GM23248 (cell line): Measurements from ENCODE around the gene PTGES. TPM values are rescaled to one million over a fixed set of nuclear protein-coding genes. Genes with fewer than 3 reads are reported as not detected.

Experiments
- DNase-seq: peaks from one replicate; pipeline ENCODE4 v3.0.0-alpha.2; 2015
- H2AFZ ChIP-seq: fragments of 200-600 bp; sonication (generic); 2 replicates; pipeline ENCODE4 v1.6.1; 2016; ENCODE audit warnings: antibody characterized with exemption
- H3F3A ChIP-seq: fragments of 200-600 bp; sonication (generic); 2 replicates; pipeline ENCODE4 v1.6.1; 2016; ENCODE audit warnings: mild to moderate bottlenecking, antibody characterized with exemption, mixed run types; ENCODE audit not compliant: insufficient read depth
- H3K27ac ChIP-seq: fragments of 200-600 bp; sonication (generic); 2 replicates; pipeline ENCODE4 v1.5.1; 2016; ENCODE audit warnings: mild to moderate bottlenecking
- H3K27me3 ChIP-seq: fragments of 200-600 bp; sonication (generic); replicated peaks from 2 replicates; pipeline ENCODE4 v1.6.1; 2016; ENCODE audit warnings: mild to moderate bottlenecking; ENCODE audit not compliant: insufficient read depth
- H3K36me3 ChIP-seq: fragments of 200-600 bp; sonication (generic); 2 replicates; pipeline ENCODE4 v1.6.1; 2016; ENCODE audit warnings: low read depth, mild to moderate bottlenecking
- H3K4me1 ChIP-seq: fragments of 200-600 bp; sonication (generic); 2 replicates; pipeline ENCODE4 v1.6.1; 2016; ENCODE audit warnings: mild to moderate bottlenecking; ENCODE audit not compliant: insufficient read depth
- H3K4me2 ChIP-seq: fragments of 200-600 bp; sonication (generic); one replicate; pipeline ENCODE4 v1.6.1; 2016; ENCODE audit warnings: mild to moderate bottlenecking; ENCODE audit not compliant: unreplicated experiment
- H3K4me3 ChIP-seq: fragments of 200-600 bp; sonication (generic); 2 replicates; pipeline ENCODE4 v1.5.1; 2016; ENCODE audit warnings: mild to moderate bottlenecking
- H3K79me2 ChIP-seq: fragments of 200-600 bp; sonication (generic); 2 replicates; pipeline ENCODE4 v1.6.1; 2016; ENCODE audit warnings: mild to moderate bottlenecking; ENCODE audit not compliant: insufficient read depth
- H3K9ac ChIP-seq: fragments of 200-600 bp; sonication (generic); 2 replicates; pipeline ENCODE4 v1.6.1; 2016; ENCODE audit warnings: mild to moderate bottlenecking
- H3K9me2 ChIP-seq: fragments of 200-600 bp; sonication (generic); 2 replicates; pipeline ENCODE4 v1.6.1; 2016; ENCODE audit warnings: mixed run types, mild to moderate bottlenecking, moderate library complexity; ENCODE audit not compliant: insufficient read depth
- H3K9me3 ChIP-seq: fragments of 200-600 bp; sonication (generic); one replicate; pipeline ENCODE4 v1.6.1; 2017; ENCODE audit warnings: low read depth
- H4K20me1 ChIP-seq: fragments of 200-600 bp; sonication (generic); 2 replicates; pipeline ENCODE4 v1.6.0; 2016; ENCODE audit not compliant: insufficient read depth
- EZH2 ChIP-seq: fragments of 200-600 bp; sonication (generic); IDR thresholded peaks from 2 replicates; pipeline ENCODE4 v1.6.1; 2018; ENCODE audit warnings: antibody characterized with exemption, mild to moderate bottlenecking; ENCODE audit not compliant: insufficient read depth, poor library complexity, severe bottlenecking
- EZH2phosphoT487 ChIP-seq: fragments of 200-600 bp; sonication (generic); IDR thresholded peaks from 2 replicates; pipeline ENCODE4 v1.6.1; 2018; ENCODE audit warnings: antibody characterized with exemption, moderate library complexity, mild to moderate bottlenecking, low read depth; ENCODE audit not compliant: insufficient read depth
- WGBS, 2 experiments: methylation state at CpG; one replicate each; pipeline ENCODE4 v1.1.6; 2015 to 2017; ENCODE audit warnings: low lambda C conversion rate in 2 of 2, low coverage in 1 of 2; ENCODE audit errors: missing lambda C conversion rate in 2 of 2; 5-methylcytosine and 5-hydroxymethylcytosine counted together
- in situ Hi-C: fragments of 300-500 bp; cut with MboI; formaldehyde crosslinking; loops from 2 replicates; pipeline ENCODE4 v1.15.0; 2020
- polyA plus RNA-seq: library from polyadenylated mRNA; unstranded; fragments of >200 nt; fragmentation: Nextera tagmentation; extraction: Ambion mirVana; gene quantifications from 2 replicates; pipeline ENCODE4 v1.2.1, GENCODE V29; 2016
- total RNA-seq: library from RNA; depleted of rRNA; stranded (reverse); fragments of >200 nt; shearing (Covaris generic); gene quantifications from 2 replicates; pipeline ENCODE4 v1.2.3, GENCODE V29; 2014

PTGES gene
- total and polyA plus RNA-seq, 2 experiments from 2014 or later, result 12.6 to 22.0 TPM

DNA sequence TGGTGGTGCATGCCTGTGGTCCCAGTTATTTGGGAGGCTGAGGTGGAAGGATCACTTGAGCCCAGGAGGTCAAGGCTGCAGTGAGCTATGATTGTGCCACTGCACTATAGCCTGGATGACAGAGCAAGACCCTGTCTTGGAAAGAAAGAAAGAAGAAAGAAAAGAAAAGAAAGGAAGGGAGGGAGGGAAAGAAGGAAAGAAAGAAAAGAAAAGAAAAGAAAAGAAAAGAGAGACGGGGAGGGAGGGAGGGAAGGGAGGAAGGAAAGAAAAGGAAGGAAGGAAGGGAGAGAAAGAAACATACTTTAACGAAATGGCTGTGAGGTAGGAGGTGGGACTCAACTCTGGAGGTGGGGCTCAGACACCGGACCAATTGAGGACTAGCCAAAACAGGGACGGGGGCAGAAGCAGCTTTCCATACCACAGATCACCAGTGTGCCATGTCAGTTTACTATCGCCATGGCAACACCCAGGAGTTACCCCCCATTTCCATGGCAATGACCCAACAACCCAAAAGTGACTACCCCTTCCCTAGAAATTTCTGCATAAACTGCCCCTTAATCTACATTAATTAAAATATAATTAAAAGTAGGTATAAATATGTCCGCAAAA lies 21.3 kb downstream of the PTGES start:
- 55 to 64% methylated on average over 5 to 6 of the region's 6 CpGs for WGBS, 2 experiments
- no peaks in the 10 kb centered on the region for H3K9me3 ChIP-seq

DNA sequence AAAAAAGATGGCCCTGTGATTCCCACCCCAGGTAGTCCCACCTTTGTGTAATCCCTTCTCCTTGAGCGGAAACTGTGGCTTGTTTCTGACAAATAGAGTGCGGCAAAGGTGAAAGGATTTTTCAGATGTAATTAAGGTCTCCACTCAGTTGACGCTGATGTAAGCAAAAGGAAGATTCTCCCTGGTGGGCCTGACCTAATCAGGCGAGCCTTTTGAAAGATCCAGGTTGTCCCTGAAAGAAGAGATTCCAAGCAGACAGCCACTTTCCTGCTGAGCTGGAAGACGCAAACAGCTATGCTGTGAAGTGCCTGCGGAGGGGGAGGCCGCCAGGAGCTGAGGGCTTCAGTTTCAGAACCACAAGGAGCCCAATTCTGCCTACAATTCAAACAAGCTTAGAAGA lies 24.1 kb downstream of the PTGES start:
- Histone ChIP-seq H3K9me2 (no peaks in the 10 kb centered on the region), H3F3A (peaks cover 32% of the 10 kb centered on the region), H3K4me1 (peaks cover 23% of the 10 kb centered on the region), H4K20me1 (no peaks in the 10 kb centered on the region), H3K27me3 (no peaks in the 10 kb centered on the region), H3K9me3 (no peaks in the 10 kb centered on the region), H3K36me3 (no peaks in the 10 kb centered on the region), H2AFZ (no peak overlapping the region), H3K79me2 (no peaks in the 10 kb centered on the region), H3K4me3 (no peak overlapping the region), H3K4me2 (no peak overlapping the region), H3K27ac (no peak overlapping the region), H3K9ac (no peak overlapping the region)
- TF ChIP-seq EZH2phosphoT487 (no peak), EZH2 (no peak)
- in situ Hi-C loops, result no loop called here
- no peak for DNase-seq
- 93 to 98% methylated on average over 7 of the region's 7 CpGs for WGBS, 2 experiments

More for the DNA sequence above, 21.3 kb downstream of the PTGES start:
- in situ Hi-C loops, result no loop called here
- Histone ChIP-seq H3K9me2 (no peaks in the 10 kb centered on the region), H3K4me2 (no peak overlapping the region), H3K4me1 (no peaks in the 10 kb centered on the region), H2AFZ (no peak overlapping the region), H3K27me3 (no peaks in the 10 kb centered on the region), H3K36me3 (no peaks in the 10 kb centered on the region), H3K79me2 (no peaks in the 10 kb centered on the region), H3K9ac (no peak overlapping the region), H3K4me3 (no peak overlapping the region), H4K20me1 (no peaks in the 10 kb centered on the region), H3F3A (peaks cover 12% of the 10 kb centered on the region), H3K27ac (no peak overlapping the region)
- TF ChIP-seq EZH2phosphoT487, result no peak
- no peak for TF ChIP-seq EZH2
- no peak for DNase-seq

DNA sequence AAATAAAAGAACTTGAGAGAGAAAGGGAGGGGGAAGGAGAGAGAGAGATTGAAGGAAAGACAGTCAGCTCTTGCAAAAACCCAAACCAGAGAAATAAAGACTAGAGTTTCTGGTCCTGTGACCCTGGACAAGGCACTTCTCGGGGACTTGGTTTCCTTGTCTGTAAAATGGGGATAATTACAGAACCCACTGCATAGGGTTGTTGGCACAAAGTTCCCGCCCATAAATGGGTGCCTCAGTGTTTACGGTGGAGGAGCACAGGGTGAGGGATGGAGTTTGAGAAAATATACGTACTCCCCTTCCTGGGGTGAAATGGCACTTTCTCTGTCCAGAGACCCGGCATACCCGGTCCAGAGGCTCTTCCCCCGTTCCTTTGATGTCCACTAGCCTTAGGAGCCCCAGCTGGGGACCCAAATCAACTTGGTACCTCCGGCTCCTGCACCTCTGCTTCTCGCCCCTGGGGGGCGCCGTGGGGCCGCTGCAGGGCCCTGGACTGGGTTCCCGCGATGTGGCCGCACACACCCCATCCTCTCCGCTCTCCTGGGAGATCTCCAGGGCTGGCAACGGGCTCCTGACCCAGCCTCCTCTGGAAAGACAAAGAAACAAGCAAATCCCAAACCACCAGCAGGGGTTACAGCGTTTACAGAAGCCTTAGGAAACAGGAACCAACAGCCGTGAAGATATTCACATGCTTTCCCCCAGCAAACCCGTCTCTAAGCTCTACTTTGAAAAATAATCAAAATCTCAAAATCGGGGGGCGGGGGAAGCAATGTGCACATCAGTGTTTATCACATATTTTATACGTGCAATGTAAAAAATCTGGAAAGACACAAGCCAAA lies 26.3 kb downstream of the PTGES start:
- peaks cover 23% of the 10 kb centered on the region for H3K4me1 ChIP-seq
- peak overlapping the region; percentile 4; the same call in 1 of the 2 replicates for H3K4me3 ChIP-seq
- TF ChIP-seq EZH2, result no peak
- no peak for TF ChIP-seq EZH2phosphoT487
- DNase-seq, result peak; percentile 90
- 4 to 5% methylated on average over 23 of the region's 23 CpGs for WGBS, 2 experiments
- no peaks in the 10 kb centered on the region for H4K20me1 ChIP-seq
- peak overlapping the region; percentile 82 for H3K27ac ChIP-seq
- H3K9me3 ChIP-seq, result no peaks in the 10 kb centered on the region
- in situ Hi-C loops, result no loop called here
- no peaks in the 10 kb centered on the region for H3K27me3 ChIP-seq
- H3K79me2 ChIP-seq, result 0 out of 2 replicates have a peak, but pooled peaks cover 8% of the 10 kb centered on the region
- peaks cover 38% of the 10 kb centered on the region for H3F3A ChIP-seq
- peak overlapping the region; percentile 60 for H3K4me2 ChIP-seq
- H3K9me2 ChIP-seq, result no peaks in the 10 kb centered on the region
- H2AFZ ChIP-seq, result no peak overlapping the region; the same call in 1 of the 2 replicates
- peak overlapping the region; percentile 63 for H3K9ac ChIP-seq
- H3K36me3 ChIP-seq, result no peaks in the 10 kb centered on the region

DNA sequence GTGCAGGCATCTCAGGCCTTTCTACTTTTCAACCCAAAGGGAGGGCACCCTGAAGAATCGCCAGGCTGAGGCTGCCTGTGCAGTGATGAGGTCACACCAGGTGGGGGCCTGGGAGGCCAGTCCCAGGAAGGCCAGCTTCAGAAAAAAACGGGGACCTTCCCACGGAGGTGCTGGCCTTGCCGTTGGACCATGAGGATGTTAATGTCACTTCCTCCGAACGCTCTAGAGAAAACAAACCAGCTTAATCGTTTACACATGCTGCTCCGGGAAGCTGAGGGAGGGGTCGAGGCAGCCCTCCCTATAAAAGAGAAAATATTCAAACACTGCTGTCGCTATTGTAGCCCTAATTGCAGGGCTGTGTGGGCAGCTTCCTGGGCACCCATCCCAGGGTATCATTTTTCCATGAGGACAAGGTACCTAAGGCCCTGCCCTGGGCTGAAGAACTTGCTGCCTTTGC lies 27.0 kb downstream of the PTGES start:
- H3K9me3 ChIP-seq, result no peaks in the 10 kb centered on the region
- 1 to 7% methylated on average over 10 of the region's 10 CpGs for WGBS, 2 experiments
- no peaks in the 10 kb centered on the region for H3K27me3 ChIP-seq
- H2AFZ ChIP-seq, result no peak overlapping the region
- H3K27ac ChIP-seq, result peak overlapping the region; percentile 82
- no peak for TF ChIP-seq EZH2phosphoT487
- TF ChIP-seq EZH2, result no peak
- H3F3A ChIP-seq, result peaks cover 38% of the 10 kb centered on the region
- H3K9ac ChIP-seq, result peak overlapping the region; percentile 63
- H4K20me1 ChIP-seq, result no peaks in the 10 kb centered on the region
- peaks cover 23% of the 10 kb centered on the region for H3K4me1 ChIP-seq
- no peaks in the 10 kb centered on the region for H3K9me2 ChIP-seq
- 0 out of 2 replicates have a peak, but pooled peaks cover 15% of the 10 kb centered on the region for H3K79me2 ChIP-seq
- DNase-seq, result peak; percentile 76
- H3K4me3 ChIP-seq, result no peak overlapping the region
- H3K4me2 ChIP-seq, result peak overlapping the region; percentile 60
- in situ Hi-C loops, result no loop called here
- H3K36me3 ChIP-seq, result peaks cover 6% of the 10 kb centered on the region; the same call in 1 of the 2 replicates
